ENCODE data around the gene ADCK2.

- TF ChIP-seq POLR2A (IDR thresholded peaks at IDR 0.05) (no peak), CTCF (IDR thresholded peaks at IDR 0.05) (no peak)
Observed at GRCh38 chr7:140673774-140674155, 1.0 kb downstream of the ADCK2 start.

All from Peyer's patch (tissue), 4 donors.